GM19240 (cell line): Measurements from ENCODE around the gene FRMPD1.

Source experiments
- DNase-seq: peaks from one replicate; pipeline ENCODE4 v3.0.0; 2011; ENCODE audit warnings: low spot score; ENCODE audit not compliant: insufficient read length

FRMPD1 gene

DNA sequence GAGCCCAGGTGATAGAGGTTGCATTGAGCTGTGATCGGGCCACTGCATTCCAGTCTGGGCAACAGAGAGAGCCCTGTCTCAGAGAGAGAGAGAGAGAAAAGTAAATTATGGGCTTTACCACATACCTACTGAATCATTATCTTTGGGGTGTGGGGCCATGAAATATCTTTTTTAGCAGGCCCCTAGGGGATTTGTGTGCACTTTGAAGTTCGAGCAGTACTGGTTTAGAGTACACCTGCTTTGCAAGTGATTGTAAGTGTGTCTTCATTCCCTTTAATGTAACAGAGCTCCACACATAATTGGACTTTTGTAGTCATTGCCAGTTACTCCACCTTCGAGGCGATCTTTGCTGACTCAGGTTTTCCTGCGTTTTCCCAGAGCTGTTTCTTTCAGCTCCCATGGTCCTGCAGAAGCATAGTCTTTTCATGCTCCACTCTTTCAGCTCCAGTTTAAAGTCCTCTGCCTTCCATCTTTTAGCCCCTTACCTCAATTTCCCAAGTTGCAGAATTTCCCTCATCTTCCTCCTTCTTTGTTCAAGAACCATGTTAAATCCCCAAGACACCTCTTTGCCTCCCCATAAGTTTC lies 24.0 kb upstream of the FRMPD1 start:
- no peak for DNase-seq

- no peak for DNase-seq
Measured at GRCh38 chr9:37632479-37632878, 18.3 kb upstream of the FRMPD1 start.

GRCh38 chr9:37635808-37636207 lies 14.9 kb upstream of the FRMPD1 start:
- DNase-seq = no peak

GRCh38 chr9:37636511-37637448 lies 14.0 kb upstream of the FRMPD1 start:
- DNase-seq = no peak

- no peak for DNase-seq
Measured at GRCh38 chr9:37639109-37639762, 11.5 kb upstream of the FRMPD1 start.

DNA sequence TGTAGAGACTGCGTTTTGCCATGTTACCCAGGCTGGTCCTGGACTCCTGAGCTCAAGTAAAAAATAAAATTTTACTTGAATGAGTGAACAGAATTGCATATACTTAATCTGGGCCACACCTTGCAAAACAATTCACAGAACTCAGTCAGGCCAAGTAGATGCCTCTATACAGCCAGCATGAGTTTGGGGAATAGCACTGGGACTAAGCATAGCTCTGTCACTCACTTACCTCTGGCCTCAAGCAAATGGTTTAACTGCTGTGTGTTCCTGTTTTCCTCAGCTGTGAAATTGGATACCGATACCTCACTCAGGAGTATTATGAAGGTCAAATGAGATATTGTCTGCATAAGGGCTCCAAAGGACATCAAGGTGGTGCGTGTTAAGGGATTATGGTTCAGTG lies 10.9 kb upstream of the FRMPD1 start:
- DNase-seq = no peak

- no peak for DNase-seq
Measured at GRCh38 chr9:37640246-37640645, 10.5 kb upstream of the FRMPD1 start.

DNA sequence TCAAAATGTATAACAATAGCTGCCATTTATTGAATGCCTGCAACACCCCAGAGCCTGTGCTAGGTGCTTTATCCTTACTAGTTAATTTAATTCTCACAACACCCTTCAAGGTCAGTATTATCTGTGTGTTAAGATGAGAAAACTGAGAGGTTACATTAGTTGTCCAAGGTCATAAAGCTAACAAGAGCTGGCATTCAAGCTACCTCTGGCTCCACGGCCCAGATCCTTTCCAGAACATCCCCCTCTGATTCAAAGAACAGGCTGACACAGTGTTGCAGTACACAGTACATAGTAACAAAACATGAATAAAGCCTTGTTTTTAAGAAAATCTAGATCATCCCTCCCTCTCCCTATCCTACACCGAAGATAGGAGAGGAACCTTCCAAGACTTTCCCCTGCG lies 9.4 kb upstream of the FRMPD1 start:
- DNase-seq = no peak

DNA sequence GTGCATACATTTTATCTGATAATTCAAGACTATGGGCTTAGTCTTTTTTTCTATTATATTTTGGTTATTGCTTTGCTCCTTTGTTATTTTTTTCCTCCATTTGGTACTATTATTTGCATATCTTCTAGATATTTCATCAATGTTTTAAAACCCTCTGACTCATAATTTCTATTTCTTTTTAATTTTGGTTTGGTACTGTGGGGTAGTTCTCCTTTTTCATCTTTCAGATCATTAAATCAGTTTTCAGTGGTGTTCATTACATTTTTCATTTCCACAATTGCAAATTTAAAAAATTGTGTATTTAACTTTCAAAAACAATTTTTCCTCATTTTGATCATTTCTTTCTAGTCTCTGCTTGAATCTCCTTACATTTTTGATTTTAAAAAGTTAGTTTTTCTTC lies 7.5 kb upstream of the FRMPD1 start:
- no peak for DNase-seq

DNA sequence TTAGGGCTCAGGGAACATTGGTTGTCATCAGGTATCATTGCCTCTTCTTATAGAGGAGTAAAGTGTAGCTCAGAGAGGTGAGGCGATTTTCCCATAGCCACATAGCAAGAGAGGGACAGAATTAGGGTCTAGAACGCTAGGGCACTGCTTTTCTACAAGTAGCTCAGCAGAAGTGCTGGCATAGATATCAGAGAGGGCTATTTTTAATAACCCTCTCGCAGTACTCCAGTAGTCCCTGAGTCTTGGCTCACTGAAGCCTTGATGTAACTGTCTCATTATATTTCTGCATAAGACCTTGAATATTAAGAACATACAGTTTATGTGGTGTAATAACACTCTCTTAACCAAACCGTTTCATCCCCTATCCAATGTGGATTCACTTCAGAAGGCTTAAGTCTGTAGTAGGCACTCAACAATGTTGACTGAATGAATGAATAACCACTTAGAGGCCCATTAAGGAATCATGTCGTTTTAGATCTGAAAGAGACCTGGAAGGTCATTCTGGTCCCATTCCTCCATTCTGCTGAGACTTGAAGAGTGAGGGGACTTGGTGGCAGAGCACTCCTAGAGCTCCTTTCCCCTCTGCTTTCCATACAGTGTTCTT lies 4.7 kb upstream of the FRMPD1 start:
- no peak for DNase-seq

- no peak for DNase-seq
Measured at GRCh38 chr9:37650299-37650872, 368 bp upstream of the FRMPD1 start.

GRCh38 chr9:37652261-37652660 lies 1.5 kb downstream of the FRMPD1 start:
- no peak for DNase-seq

DNA sequence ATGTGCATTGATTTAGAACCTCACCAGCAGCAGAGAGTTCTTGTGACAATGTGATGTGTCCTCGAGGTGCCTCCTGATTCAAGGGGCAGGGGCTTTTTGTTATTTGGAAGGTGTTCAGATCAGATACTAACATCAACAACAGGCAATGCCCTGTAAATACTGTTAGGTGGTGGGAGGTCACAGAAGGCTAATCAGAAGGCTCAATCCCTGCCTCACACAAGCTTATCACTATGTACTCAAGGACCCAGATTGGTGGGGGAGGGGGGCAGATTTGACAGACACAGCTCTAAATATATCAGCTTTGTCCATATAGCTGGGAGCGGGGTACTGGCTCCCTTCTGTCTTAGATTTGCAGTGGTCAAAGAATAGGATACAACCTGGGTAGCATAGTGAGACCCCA lies 2.6 kb downstream of the FRMPD1 start:
- no peak for DNase-seq

DNA sequence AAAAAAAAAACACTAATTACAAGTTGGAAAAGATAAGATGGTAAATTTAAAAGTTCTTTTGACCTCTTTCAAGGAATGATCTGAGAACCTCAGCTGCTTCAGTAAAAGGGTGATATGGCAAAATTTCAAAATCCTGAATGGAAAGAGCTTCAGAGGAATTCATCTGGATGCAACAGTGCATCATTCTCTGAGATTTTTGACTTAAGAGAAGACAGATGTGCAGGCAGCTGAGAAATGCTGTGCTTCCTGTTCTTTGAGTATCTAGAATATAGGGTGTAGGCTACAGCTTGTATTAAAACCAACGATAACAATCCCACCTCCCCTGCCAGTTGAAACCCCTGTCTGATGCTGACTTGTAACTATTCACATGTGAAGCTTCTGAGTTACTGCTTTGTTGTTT lies 6.2 kb downstream of the FRMPD1 start:
- DNase-seq = no peak

- DNase-seq = no peak
Measured at GRCh38 chr9:37660691-37661090, 9.9 kb downstream of the FRMPD1 start.

- no peak for DNase-seq
Measured at GRCh38 chr9:37663926-37664325, 13.2 kb downstream of the FRMPD1 start.

- no peak for DNase-seq
Measured at GRCh38 chr9:37667706-37668105, 17.0 kb downstream of the FRMPD1 start.

DNA sequence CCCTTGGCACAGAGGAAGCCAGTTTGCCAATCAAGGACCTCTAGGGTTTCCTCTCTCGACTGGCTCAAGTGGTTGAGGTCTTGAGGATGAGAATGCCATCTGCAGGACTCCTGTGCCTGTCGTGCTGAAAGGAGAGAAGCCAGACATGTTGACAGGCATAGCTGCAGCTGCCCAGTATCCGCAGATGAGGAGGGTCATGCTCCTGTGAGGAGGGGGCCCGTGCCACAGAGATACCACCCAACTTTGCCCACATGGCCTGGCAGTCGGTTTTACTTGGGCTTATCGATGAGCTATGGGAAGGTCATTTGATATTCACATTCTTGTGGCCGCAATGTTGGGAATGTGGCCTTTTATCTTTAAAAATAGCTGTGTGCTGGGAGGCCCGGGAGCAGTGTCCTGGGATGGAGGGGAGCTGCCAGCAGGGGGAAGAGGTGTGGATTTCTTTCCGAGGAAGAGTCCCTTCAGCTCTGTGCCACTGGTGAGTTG lies 17.4 kb downstream of the FRMPD1 start:
- no peak for DNase-seq

- DNase-seq = no peak
Measured at GRCh38 chr9:37669232-37669631, 18.5 kb downstream of the FRMPD1 start.

GRCh38 chr9:37675661-37676060 lies 24.9 kb downstream of the FRMPD1 start:
- no peak for DNase-seq

DNA sequence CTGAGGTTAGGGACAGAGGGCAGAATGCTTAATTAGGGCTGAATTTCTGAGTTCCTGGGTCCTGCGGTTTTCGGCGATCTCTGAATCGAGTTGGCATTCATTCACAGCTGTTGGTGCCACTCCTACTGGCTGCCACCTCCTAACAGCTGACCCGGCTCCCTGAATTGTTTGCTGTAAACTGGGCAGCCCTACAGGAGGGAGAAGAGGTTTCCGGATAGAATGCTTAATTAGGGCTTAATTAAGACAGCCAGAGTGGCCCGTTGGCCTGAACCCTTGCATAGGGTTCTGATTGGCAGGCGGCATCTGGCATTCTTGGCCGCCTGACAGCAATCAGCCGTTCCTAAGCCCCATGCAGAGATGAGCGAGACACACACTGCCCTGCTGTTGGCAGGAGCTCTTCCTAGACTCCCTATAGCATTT lies 25.7 kb downstream of the FRMPD1 start:
- DNase-seq = no peak
